HG03520 (cell line): ENCODE measurements around the gene HLA-A.

ENCODE experiments used
- ATAC-seq: cut with Tn5 transposase; IDR thresholded peaks from one replicate; pipeline ENCODE4 v1.9.1; 2021; ENCODE audit warnings: mild to moderate bottlenecking, moderate library complexity; ENCODE audit not compliant: unreplicated experiment

HLA-A gene

GRCh38 chr6:29984232-29984631, 41.9 kb downstream of the HLA-A start:
- ATAC-seq: no peak

DNA sequence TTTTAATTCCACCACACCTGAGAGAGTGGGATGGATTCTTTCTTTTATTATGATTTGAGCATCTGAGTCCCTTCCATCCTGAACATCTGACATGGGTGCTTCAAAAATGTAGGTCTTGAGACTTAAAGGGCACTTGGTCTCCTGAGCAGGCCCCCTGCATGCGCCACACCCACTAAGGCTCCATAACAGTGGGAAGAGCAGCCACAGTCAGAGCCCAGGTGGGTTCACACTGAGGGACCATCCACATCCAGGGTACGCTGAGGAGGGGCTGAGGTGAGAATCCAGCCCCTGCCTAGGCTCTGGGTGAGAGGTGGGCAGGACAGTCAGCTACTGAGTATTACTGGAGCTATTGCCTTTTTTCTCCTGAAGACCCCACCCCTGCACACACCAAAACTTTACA, 42.7 kb downstream of the HLA-A start:
- no peak for ATAC-seq

GRCh38 chr6:29986179-29986781, 43.9 kb downstream of the HLA-A start:
- ATAC-seq: no peak

GRCh38 chr6:29989211-29989610, 46.9 kb downstream of the HLA-A start:
- ATAC-seq: no peak

GRCh38 chr6:29990931-29991330, 48.6 kb downstream of the HLA-A start:
- no peak for ATAC-seq

DNA sequence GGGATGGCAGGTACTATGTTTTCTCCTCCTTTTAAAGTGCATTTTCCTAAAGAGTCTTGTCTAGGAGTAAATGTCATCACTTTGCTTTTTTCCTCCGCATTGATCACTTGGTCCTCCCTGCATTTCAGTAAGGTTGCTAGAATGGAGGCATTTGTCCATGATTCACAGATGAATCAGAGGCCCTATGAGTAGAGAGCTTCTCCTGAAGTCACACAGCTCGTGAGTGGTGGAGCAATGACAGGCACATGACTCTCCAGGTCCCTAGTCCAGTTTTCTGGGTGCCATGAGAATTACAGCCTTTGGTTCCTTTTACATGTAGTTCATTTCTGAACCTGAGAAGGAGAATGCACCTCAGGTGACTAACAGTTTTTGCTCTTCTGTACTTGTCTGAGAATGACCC, 50.5 kb downstream of the HLA-A start:
- ATAC-seq: no peak

- ATAC-seq: no peak
Observed at GRCh38 chr6:29994826-29995225, 52.5 kb downstream of the HLA-A start.

DNA sequence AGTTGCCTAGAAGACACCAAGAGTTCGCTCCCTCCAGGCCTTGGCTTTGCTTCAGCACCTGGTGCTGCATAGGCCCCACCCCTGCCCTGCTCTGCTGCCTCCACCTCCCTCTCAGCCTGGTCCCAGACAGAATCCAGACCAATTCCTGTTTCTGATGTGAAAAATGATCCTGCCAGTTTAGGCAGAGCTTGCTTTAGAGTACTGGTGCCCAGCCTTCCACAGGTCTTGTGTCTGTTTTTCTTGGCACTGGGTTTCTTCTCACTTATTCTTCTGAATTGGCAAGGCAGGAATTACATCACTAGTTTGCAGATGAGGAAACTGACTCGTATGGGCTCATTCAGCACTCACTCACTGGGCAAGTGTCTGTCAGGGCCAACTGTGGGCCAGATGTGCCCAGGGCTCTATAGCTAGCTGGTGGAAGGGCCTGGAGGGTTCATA, 53.0 kb downstream of the HLA-A start:
- no peak for ATAC-seq
